ENCODE data around the gene EXOSC5.
"Not testable (repeated sequence)": the region's sequence is repeated elsewhere in the genome, so short reads cannot be mapped to it uniquely, and the experiment has no call there.

The EXOSC5 gene

GRCh38 chr19:41426116-41426841 lies 29.1 kb upstream of the EXOSC5 start:
- no peak for DNase-seq

- no peak for DNase-seq
Observed at GRCh38 chr19:41425174-41426115, 28.3 kb upstream of the EXOSC5 start.

GRCh38 chr19:41424335-41425173 lies 27.4 kb upstream of the EXOSC5 start:
- no peak for DNase-seq

- DNase-seq, result no peak
Observed at GRCh38 chr19:41422955-41423354, 25.8 kb upstream of the EXOSC5 start.

- DNase-seq, result no peak
Observed at GRCh38 chr19:41422456-41422855, 25.3 kb upstream of the EXOSC5 start.

GRCh38 chr19:41421973-41422372 lies 24.8 kb upstream of the EXOSC5 start:
- no peak for DNase-seq

GRCh38 chr19:41421314-41421713 lies 24.2 kb upstream of the EXOSC5 start:
- DNase-seq, result no peak

- DNase-seq, result no peak
Observed at GRCh38 chr19:41420101-41420880, 23.1 kb upstream of the EXOSC5 start.

GRCh38 chr19:41416194-41416674 lies 19.1 kb upstream of the EXOSC5 start:
- DNase-seq, result no peak

GRCh38 chr19:41415154-41415571 lies 18.0 kb upstream of the EXOSC5 start:
- DNase-seq, result no peak

- DNase-seq, result no peak
Observed at GRCh38 chr19:41414461-41414860, 17.3 kb upstream of the EXOSC5 start.

GRCh38 chr19:41413947-41414346 lies 16.8 kb upstream of the EXOSC5 start:
- DNase-seq, result no peak

GRCh38 chr19:41412953-41413352 lies 15.8 kb upstream of the EXOSC5 start:
- no peak for DNase-seq

GRCh38 chr19:41411968-41412265 lies 14.8 kb upstream of the EXOSC5 start:
- DNase-seq, result no peak

- no peak for DNase-seq
Observed at GRCh38 chr19:41411100-41411967, 14.2 kb upstream of the EXOSC5 start.

GRCh38 chr19:41410336-41411054 lies 13.3 kb upstream of the EXOSC5 start:
- DNase-seq, result no peak

GRCh38 chr19:41409288-41409687 lies 12.1 kb upstream of the EXOSC5 start:
- no peak for DNase-seq

GRCh38 chr19:41408846-41409245 lies 11.7 kb upstream of the EXOSC5 start:
- DNase-seq, result not testable (repeated sequence)

- no peak for DNase-seq
Observed at GRCh38 chr19:41408256-41408655, 11.1 kb upstream of the EXOSC5 start.

GRCh38 chr19:41407271-41407670 lies 10.1 kb upstream of the EXOSC5 start:
- no peak for DNase-seq

- DNase-seq, result no peak
Observed at GRCh38 chr19:41405776-41406175, 8.6 kb upstream of the EXOSC5 start.
